HepG2 (cell line): Measurements from ENCODE around the gene GPATCH11. TPM values are rescaled to one million over a fixed set of nuclear protein-coding genes. Genes with fewer than 3 reads are reported as not detected.

Experiments
- CENPT ChIP-seq: sonication (generic); formaldehyde crosslinking; IDR thresholded peaks from 2 replicates; pipeline ENCODE4 v1.8.0; 2022; ENCODE audit warnings: low read depth, mild to moderate bottlenecking, moderate library complexity, missing genetic modification reagents
- FOSL1 ChIP-seq: sonication (generic); formaldehyde crosslinking; IDR thresholded peaks from 2 replicates; pipeline ENCODE4 v1.9.0; 2021; ENCODE audit warnings: missing genetic modification reagents, borderline replicate concordance
- HNF4A ChIP-seq: sonication (generic); formaldehyde crosslinking; IDR thresholded peaks from 2 replicates; pipeline ENCODE4 v1.4.0; 2020; ENCODE audit warnings: missing genetic modification reagents
- HNF4G ChIP-seq, 2 experiments: sonication (generic) in 1 of 2; formaldehyde crosslinking in 1 of 2; IDR thresholded peaks; 2 replicates each; pipeline versions ENCODE4 v1.4.0 to v1.6.1; 2011 to 2020; ENCODE audit warnings: borderline replicate concordance in 2 of 2, low read depth in 2 of 2, mild to moderate bottlenecking in 2 of 2, low read length in 1 of 2, missing genetic modification reagents in 1 of 2, moderate library complexity in 1 of 2
- JDP2 ChIP-seq: sonication (generic); formaldehyde crosslinking; IDR thresholded peaks from 2 replicates; pipeline ENCODE4 v1.8.1; 2022; ENCODE audit warnings: missing genetic modification reagents, borderline replicate concordance
- KDM2A ChIP-seq: sonication (generic); formaldehyde crosslinking; IDR thresholded peaks from 2 replicates; pipeline ENCODE4 v1.4.0; 2020; ENCODE audit warnings: low read depth, missing genetic modification reagents, borderline replicate concordance
- MAFK ChIP-seq, 2 experiments: IDR thresholded peaks in 1 of 2; conservative IDR thresholded peaks in 1 of 2; 2 replicates each; pipeline ENCODE4 v1.6.1; 2011; ENCODE audit warnings: improper control_type of control experiment in 2 of 2, low read length in 2 of 2
- NFE2 ChIP-seq: sonication (generic); formaldehyde crosslinking; IDR thresholded peaks from 2 replicates; pipeline ENCODE4 v1.4.0; 2020; ENCODE audit warnings: missing genetic modification reagents
- NFRKB ChIP-seq: fragments of 450-650 bp; IDR thresholded peaks from 2 replicates; pipeline ENCODE4 v1.6.1; 2017
- SAP130 ChIP-seq: IDR thresholded peaks from 2 replicates; pipeline ENCODE4 v1.6.1; 2016; ENCODE audit warnings: low read depth
- SIX1 ChIP-seq: sonication (generic); formaldehyde crosslinking; IDR thresholded peaks from 2 replicates; pipeline ENCODE4 v1.4.0; 2020; ENCODE audit warnings: missing genetic modification reagents, borderline replicate concordance
- ZNF101 ChIP-seq: sonication (generic); formaldehyde crosslinking; IDR thresholded peaks from 2 replicates; pipeline ENCODE4 v1.4.0; 2020; ENCODE audit warnings: mild to moderate bottlenecking, low read depth, missing genetic modification reagents, borderline replicate concordance
- ZNF274 ChIP-seq: sonication (generic); formaldehyde crosslinking; IDR thresholded peaks from 2 replicates; pipeline ENCODE4 v1.5.1; 2020; ENCODE audit warnings: mild to moderate bottlenecking, missing genetic modification reagents
- ZNF556 ChIP-seq: sonication (generic); formaldehyde crosslinking; IDR thresholded peaks from 2 replicates; pipeline ENCODE4 v1.4.0; 2020; ENCODE audit warnings: mild to moderate bottlenecking, missing genetic modification reagents, borderline replicate concordance
- ZNF564 ChIP-seq: sonication (generic); formaldehyde crosslinking; IDR thresholded peaks from 2 replicates; pipeline ENCODE4 v1.8.1; 2023; ENCODE audit warnings: mild to moderate bottlenecking, missing genetic modification reagents
- ZNF644 ChIP-seq: IDR thresholded peaks from 2 replicates; pipeline ENCODE4 v1.6.1; 2016; ENCODE audit warnings: low read depth
- ZNF768 ChIP-seq: sonication (generic); formaldehyde crosslinking; IDR thresholded peaks from 2 replicates; pipeline ENCODE4 v1.4.0; 2020; ENCODE audit warnings: missing genetic modification reagents
- polyA plus RNA-seq, 8 experiments: library from polyadenylated mRNA; depleted of rRNA in 3 of 8; stranded (reverse) in 7 of 8; unstranded in 1 of 8; fragments of >200 nt; fragmentation: Illumina TruSeq in 4 of 8; extraction: Trizol in 4 of 8; gene quantifications; 2 replicates each; pipeline versions ENCODE4 v1.2.1 to v1.2.3, GENCODE V29; 2011 to 2016; ENCODE audit warnings: low read depth in 4 of 8, missing spikeins in 1 of 8, mixed read lengths in 1 of 8; ENCODE audit not compliant: insufficient read depth in 1 of 8
- total RNA-seq, 5 experiments: library from RNA; depleted of rRNA; stranded (reverse); fragments of >200 nt; fragmentation: Illumina TruSeq; extraction: Trizol; gene quantifications; 2 replicates each; pipeline ENCODE4 v1.2.3, GENCODE V29; 2016; ENCODE audit warnings: low read depth in 1 of 5
- TF ChIP-seq, protein P1 (sequence below): IDR thresholded peaks from 2 replicates; pipeline ENCODE4 v1.6.1; 2016; ENCODE audit warnings: low read depth
- TF ChIP-seq, protein P2 (sequence below): sonication (generic); formaldehyde crosslinking; conservative IDR thresholded peaks from 2 replicates; pipeline ENCODE4 v1.5.0; 2020; ENCODE audit warnings: missing genetic modification reagents
- TF ChIP-seq, protein P3 (sequence below): sonication (generic); formaldehyde crosslinking; IDR thresholded peaks from 2 replicates; pipeline ENCODE4 v1.8.1; 2023; ENCODE audit warnings: mild to moderate bottlenecking, missing genetic modification reagents
- TF ChIP-seq, protein P4 (sequence below): sonication (generic); formaldehyde crosslinking; conservative IDR thresholded peaks from 2 replicates; pipeline ENCODE4 v1.8.0; 2022; ENCODE audit warnings: missing genetic modification reagents

Gene GPATCH11
- total and polyA plus RNA-seq, 2 of the 13 experiments (the other 11 are each of a cell fraction or from before 2014, with no cell fraction given): 3.8 to 8.7 TPM

DNA sequence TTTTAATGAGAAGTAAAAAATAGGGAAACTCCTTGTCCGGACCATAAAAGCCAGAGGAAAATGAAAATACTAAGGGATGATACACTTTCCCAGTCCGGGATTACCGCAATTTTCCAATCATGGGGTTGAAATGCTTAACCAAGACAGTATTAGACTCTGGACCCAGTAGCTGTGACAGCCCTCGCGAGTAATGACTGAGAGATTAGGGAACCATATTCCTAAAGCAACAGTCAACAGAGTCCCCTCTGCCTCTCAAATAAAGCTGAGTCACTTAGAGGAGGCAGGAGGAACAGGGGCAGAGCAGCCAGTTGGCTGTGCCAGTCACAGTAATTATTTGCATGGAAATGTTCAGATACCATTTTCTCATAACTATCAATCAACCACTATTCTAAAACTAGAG lies 34.8 kb downstream of the GPATCH11 start (continued):
- TF ChIP-seq ZNF556 (CRISPR knock-in tag) (no peak), SIX1 (CRISPR knock-in tag) (no peak), ZNF564 (CRISPR knock-in tag) (no peak), ZNF101 (CRISPR knock-in tag) (no peak), JDP2 (no peak), KDM2A (CRISPR knock-in tag) (no peak), CENPT (no peak), ZNF768 (no peak), SAP130 (CRISPR knock-in tag) (0 out of 2 replicates have a peak, but pooled peaks have one; percentile 22), NFRKB (no peak), NFE2 (CRISPR knock-in tag) (peak; percentile 75; the same call in 1 of the 2 replicates), HNF4A (peak; percentile 40), HNF4G (IDR thresholded peaks at IDR 0.05; ENCODE audit: borderline replicate concordance, low read depth, low read length) (0 out of 2 replicates have a peak, but pooled peaks have one; percentile 13), HNF4G (CRISPR knock-in tag; IDR thresholded peaks at IDR 0.05; ENCODE audit: borderline replicate concordance, low read depth) (no peak), MAFK (conservative IDR thresholded peaks at IDR 0.05 in 1 of 2, IDR thresholded peaks at IDR 0.05 in 1 of 2; ENCODE audit: low read length in 2 of 2) (peak; percentile 28 to 45; a peak in 1 of 4 replicates), ZNF644 (CRISPR knock-in tag) (0 out of 2 replicates have a peak, but pooled peaks have one; percentile 30), FOSL1 (no peak), ZNF274 (CRISPR knock-in tag) (no peak)
- TF ChIP-seq, protein P1, sequence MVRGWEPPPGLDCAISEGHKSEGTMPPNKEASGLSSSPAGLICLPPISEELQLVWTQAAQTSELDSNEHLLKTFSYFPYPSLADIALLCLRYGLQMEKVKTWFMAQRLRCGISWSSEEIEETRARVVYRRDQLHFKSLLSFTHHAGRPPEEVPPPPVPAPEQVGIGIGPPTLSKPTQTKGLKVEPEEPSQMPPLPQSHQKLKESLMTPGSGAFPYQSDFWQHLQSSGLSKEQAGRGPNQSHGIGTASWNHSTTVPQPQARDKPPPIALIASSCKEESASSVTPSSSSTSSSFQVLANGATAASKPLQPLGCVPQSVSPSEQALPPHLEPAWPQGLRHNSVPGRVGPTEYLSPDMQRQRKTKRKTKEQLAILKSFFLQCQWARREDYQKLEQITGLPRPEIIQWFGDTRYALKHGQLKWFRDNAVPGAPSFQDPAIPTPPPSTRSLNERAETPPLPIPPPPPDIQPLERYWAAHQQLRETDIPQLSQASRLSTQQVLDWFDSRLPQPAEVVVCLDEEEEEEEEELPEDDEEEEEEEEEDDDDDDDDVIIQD (CRISPR knock-in tag): peak; percentile 41; the same call in 1 of the 2 replicates
- TF ChIP-seq, protein P2, sequence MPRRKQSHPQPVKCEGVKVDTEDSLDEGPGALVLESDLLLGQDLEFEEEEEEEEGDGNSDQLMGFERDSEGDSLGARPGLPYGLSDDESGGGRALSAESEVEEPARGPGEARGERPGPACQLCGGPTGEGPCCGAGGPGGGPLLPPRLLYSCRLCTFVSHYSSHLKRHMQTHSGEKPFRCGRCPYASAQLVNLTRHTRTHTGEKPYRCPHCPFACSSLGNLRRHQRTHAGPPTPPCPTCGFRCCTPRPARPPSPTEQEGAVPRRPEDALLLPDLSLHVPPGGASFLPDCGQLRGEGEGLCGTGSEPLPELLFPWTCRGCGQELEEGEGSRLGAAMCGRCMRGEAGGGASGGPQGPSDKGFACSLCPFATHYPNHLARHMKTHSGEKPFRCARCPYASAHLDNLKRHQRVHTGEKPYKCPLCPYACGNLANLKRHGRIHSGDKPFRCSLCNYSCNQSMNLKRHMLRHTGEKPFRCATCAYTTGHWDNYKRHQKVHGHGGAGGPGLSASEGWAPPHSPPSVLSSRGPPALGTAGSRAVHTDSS (CRISPR knock-in tag): no peak
- TF ChIP-seq, protein P3, sequence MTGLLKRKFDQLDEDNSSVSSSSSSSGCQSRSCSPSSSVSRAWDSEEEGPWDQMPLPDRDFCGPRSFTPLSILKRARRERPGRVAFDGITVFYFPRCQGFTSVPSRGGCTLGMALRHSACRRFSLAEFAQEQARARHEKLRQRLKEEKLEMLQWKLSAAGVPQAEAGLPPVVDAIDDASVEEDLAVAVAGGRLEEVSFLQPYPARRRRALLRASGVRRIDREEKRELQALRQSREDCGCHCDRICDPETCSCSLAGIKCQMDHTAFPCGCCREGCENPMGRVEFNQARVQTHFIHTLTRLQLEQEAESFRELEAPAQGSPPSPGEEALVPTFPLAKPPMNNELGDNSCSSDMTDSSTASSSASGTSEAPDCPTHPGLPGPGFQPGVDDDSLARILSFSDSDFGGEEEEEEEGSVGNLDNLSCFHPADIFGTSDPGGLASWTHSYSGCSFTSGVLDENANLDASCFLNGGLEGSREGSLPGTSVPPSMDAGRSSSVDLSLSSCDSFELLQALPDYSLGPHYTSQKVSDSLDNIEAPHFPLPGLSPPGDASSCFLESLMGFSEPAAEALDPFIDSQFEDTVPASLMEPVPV (CRISPR knock-in tag): no peak
- TF ChIP-seq, protein P4, sequence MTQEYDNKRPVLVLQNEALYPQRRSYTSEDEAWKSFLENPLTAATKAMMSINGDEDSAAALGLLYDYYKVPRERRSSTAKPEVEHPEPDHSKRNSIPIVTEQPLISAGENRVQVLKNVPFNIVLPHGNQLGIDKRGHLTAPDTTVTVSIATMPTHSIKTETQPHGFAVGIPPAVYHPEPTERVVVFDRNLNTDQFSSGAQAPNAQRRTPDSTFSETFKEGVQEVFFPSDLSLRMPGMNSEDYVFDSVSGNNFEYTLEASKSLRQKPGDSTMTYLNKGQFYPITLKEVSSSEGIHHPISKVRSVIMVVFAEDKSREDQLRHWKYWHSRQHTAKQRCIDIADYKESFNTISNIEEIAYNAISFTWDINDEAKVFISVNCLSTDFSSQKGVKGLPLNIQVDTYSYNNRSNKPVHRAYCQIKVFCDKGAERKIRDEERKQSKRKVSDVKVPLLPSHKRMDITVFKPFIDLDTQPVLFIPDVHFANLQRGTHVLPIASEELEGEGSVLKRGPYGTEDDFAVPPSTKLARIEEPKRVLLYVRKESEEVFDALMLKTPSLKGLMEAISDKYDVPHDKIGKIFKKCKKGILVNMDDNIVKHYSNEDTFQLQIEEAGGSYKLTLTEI (CRISPR knock-in tag): no peak
